Suprapubic skin (tissue), 3 donors: ENCODE results near the gene TRPM7.

ENCODE experiments used
- POLR2AphosphoS5 ChIP-seq, 3 donors: sonication (generic); formaldehyde crosslinking; IDR thresholded peaks; one replicate each; pipeline ENCODE4 v1.6.1; 2017; ENCODE audit warnings: antibody characterized with exemption in 3 of 3
- TF ChIP-seq, protein P1 (sequence below), 2 donors: fragments of 200-600 bp in 1 of 2; fragments of 450-650 bp in 1 of 2; sonication (generic) in 1 of 2; IDR thresholded peaks; one replicate each; pipeline ENCODE4 v1.5.1; 2016 to 2019; ENCODE audit warnings: antibody characterized with exemption in 2 of 2, mild to moderate bottlenecking in 1 of 2, moderate library complexity in 1 of 2

- TF ChIP-seq, protein P1, sequence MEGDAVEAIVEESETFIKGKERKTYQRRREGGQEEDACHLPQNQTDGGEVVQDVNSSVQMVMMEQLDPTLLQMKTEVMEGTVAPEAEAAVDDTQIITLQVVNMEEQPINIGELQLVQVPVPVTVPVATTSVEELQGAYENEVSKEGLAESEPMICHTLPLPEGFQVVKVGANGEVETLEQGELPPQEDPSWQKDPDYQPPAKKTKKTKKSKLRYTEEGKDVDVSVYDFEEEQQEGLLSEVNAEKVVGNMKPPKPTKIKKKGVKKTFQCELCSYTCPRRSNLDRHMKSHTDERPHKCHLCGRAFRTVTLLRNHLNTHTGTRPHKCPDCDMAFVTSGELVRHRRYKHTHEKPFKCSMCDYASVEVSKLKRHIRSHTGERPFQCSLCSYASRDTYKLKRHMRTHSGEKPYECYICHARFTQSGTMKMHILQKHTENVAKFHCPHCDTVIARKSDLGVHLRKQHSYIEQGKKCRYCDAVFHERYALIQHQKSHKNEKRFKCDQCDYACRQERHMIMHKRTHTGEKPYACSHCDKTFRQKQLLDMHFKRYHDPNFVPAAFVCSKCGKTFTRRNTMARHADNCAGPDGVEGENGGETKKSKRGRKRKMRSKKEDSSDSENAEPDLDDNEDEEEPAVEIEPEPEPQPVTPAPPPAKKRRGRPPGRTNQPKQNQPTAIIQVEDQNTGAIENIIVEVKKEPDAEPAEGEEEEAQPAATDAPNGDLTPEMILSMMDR (IDR thresholded peaks at IDR 0.05): no peak
- TF ChIP-seq POLR2AphosphoS5 (IDR thresholded peaks at IDR 0.05): no peak
These were observed 32.1 kb upstream of the TRPM7 start for GRCh38 chr15:50718700-50719125.
